Heart right ventricle (tissue), 16 donors: Measurements from ENCODE around the gene CFAP20. TPM values are rescaled to one million over a fixed set of nuclear protein-coding genes. Genes with fewer than 3 reads are reported as not detected.

Experiments
- ATAC-seq, 8 donors: fragments of 200-7000 bp; cut with Tn5 transposase; one replicate each; pipeline ENCODE4 v1.9.1; 2020; ENCODE audit warnings: mild to moderate bottlenecking in 8 of 8, moderate library complexity in 8 of 8, moderate number of reproducible peaks in 1 of 8
- DNase-seq, 2 donors: peaks; one replicate each; pipeline ENCODE4 v3.0.0-alpha.2; 2020
- H3K27ac ChIP-seq, 10 donors: fragments of 200-600 bp; sonication (generic) in 2 of 10; one replicate each; pipeline versions ENCODE4 v1.5.0 to v1.8.0; 2020 to 2022; ENCODE audit warnings: mild to moderate bottlenecking in 3 of 10
- H3K27me3 ChIP-seq, 7 donors: fragments of 200-600 bp; one replicate each; pipeline ENCODE4 v1.8.0; 2021 to 2022; ENCODE audit warnings: mild to moderate bottlenecking in 2 of 7
- H3K36me3 ChIP-seq, 9 donors: fragments of 200-600 bp; sonication (generic) in 1 of 9; one replicate each; pipeline versions ENCODE4 v1.5.0 to v1.8.0; 2020 to 2022; ENCODE audit warnings: mild to moderate bottlenecking in 2 of 9
- H3K4me1 ChIP-seq, 9 donors: fragments of 200-600 bp; sonication (generic) in 1 of 9; one replicate each; pipeline versions ENCODE4 v1.5.0 to v1.8.0; 2020 to 2022; ENCODE audit warnings: mild to moderate bottlenecking in 4 of 9
- H3K4me3 ChIP-seq, 10 donors: fragments of 200-600 bp; sonication (generic) in 2 of 10; one replicate each; pipeline versions ENCODE4 v1.5.0 to v1.8.0; 2020 to 2022; ENCODE audit warnings: mild to moderate bottlenecking in 7 of 10, moderate library complexity in 2 of 10
- H3K9me3 ChIP-seq, 11 donors: fragments of 200-600 bp in 10 of 11; sonication (generic) in 2 of 11; one replicate each; pipeline versions ENCODE4 v1.5.0 to v1.8.0; 2013 to 2022; ENCODE audit warnings: mild to moderate bottlenecking in 2 of 11, control low read depth in 1 of 11, moderate library complexity in 1 of 11
- WGBS, 2 donors: extraction: QIAGEN DNeasy Blood & Tissue Kit; methylation state at CpG; one replicate each; pipeline ENCODE4 v1.1.7; 2013; ENCODE audit warnings: inconsistent platforms in 1 of 2; 5-methylcytosine and 5-hydroxymethylcytosine counted together
- intact Hi-C, 10 donors: fragments of 100-400 bp; cut with DNase I; formaldehyde crosslinking; loops; one replicate each; pipeline versions ENCODE4 v1.11.1 to v1.14.2; 2022
- polyA plus RNA-seq, 2 donors: library from polyadenylated mRNA; stranded (reverse); fragments of 200-250 nt; gene quantifications; one replicate each; pipeline ENCODE4 v1.2.3, GENCODE V29; 2013
- total RNA-seq, 10 donors: library from RNA; stranded (reverse); fragmentation: NEBNext Ultra II Directional in 3 of 10; extraction: Animal tissue kit (Norgen Biotek cat#: 25700) in 3 of 10; gene quantifications; one replicate each; pipeline versions ENCODE4 v1.2.1 to v1.2.4, GENCODE V29; 2021 to 2023
- TF ChIP-seq, protein P1 (sequence below), 9 donors: fragments of 200-600 bp; sonication (generic) in 2 of 9; IDR thresholded peaks; one replicate each; pipeline versions ENCODE4 v1.5.0 to v1.8.0; 2021 to 2022; ENCODE audit warnings: antibody characterized with exemption in 9 of 9, mild to moderate bottlenecking in 5 of 9, moderate library complexity in 1 of 9
- donor health status: Arrhythmogenic right ventricular cardiomyopathy.
- donor health status: ischemic (EF 13 %, LVEDD 7.1; RV severe dilation, severe dysfunction).
- donor health status: healthy with polysubstance abuse.
- donor health status: DM: no; HTN: yes; CAD: no.
- donor health status: DM: no; HTN: no; CAD: no.
- donor health status: ischemic (EF 25% LVEDD 6.9; RV normal size, moderate dysfunction).
- donor health status: ischemic (EF 25% LVEDD 5.7; RV mildly dilated, moderate dysfunction).
- donor health status: healthy.
- donor health status: DM: yes; HTN: yes; CAD: no.
- donor health status: Ischemic cardiomyopathy.
- donor health status: ischemic (EF 35%, LVEDD 5.7; RV mildly dilated, moderate dysfunction).
- donor health status: nonischemic (EF 11% LVEDD 7.7; RV severe dilation, severe dysfunction).
- donor health status: DM: yes; HTN: yes; CAD: no.
- donor health status: PGD.
- donor health status: ischemic (EF 29% LVEDD 5.4; RV normal size, mild dysfunction).
- donor health status: nonischemic (EF 23%, LVEDD 6.1; RV moderate dilation, normal function).

CFAP20 gene
- total and polyA plus RNA-seq, 12 donors: 17.9 to 43.5 (median 34.7) TPM

DNA sequence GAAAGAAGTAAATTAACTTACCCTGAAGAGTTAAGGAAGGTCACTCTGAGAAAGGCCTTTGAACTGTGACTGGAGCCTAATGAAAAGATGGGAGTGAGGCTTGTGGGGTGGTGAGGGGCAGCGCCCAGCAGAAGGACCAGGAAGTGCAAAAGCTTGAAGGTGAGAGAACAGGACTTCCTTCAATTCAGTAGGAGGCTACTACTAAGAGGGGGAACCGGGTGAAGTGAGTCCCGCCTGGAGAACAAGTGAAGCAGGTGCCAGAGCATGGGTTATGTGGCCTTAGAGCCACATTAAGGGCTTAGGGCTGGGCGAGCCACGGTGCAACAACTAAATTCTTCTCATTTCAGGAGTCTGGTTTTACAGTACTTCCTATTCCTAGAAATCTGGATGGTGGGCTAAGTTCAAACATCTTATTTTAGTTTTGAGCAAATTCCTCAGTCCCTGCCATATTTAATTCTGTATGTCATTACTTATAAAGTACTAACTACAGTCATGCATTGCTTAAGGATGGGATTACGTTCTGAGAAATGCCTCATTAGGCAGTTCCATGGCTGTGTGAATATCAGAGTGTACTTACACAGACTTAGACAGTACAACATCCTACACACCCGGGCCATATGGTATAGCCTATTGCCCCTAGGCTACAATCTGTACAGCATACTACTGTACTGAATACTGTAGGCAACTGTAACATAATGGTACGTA, 5.1 kb downstream of the CFAP20 start:
- Histone ChIP-seq H3K27me3 (no peaks in the 10 kb centered on the region), H3K4me3 (no peak overlapping the region), H3K27ac (peak overlapping the region in 3 of 10 donors; percentile 45 to 51 (median 45)), H3K4me1 (peaks cover 29 to 94% (median 81%) of the 10 kb centered on the region in 9 donors), H3K9me3 (no peaks in the 10 kb centered on the region), H3K36me3 (no peaks in the 10 kb centered on the region)
- ATAC-seq (peak in 1 of 8 donors; percentile 6), DNase-seq (no peak)
- TF ChIP-seq, protein P1, sequence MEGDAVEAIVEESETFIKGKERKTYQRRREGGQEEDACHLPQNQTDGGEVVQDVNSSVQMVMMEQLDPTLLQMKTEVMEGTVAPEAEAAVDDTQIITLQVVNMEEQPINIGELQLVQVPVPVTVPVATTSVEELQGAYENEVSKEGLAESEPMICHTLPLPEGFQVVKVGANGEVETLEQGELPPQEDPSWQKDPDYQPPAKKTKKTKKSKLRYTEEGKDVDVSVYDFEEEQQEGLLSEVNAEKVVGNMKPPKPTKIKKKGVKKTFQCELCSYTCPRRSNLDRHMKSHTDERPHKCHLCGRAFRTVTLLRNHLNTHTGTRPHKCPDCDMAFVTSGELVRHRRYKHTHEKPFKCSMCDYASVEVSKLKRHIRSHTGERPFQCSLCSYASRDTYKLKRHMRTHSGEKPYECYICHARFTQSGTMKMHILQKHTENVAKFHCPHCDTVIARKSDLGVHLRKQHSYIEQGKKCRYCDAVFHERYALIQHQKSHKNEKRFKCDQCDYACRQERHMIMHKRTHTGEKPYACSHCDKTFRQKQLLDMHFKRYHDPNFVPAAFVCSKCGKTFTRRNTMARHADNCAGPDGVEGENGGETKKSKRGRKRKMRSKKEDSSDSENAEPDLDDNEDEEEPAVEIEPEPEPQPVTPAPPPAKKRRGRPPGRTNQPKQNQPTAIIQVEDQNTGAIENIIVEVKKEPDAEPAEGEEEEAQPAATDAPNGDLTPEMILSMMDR (IDR thresholded peaks at IDR 0.05): no peak
- WGBS, 2 donors: 40 to 47% methylated on average over 8 of the region's 8 CpGs
- intact Hi-C loops: loop anchor here in 8 of 10 donors (2.0 to 10.0 kb wide), 6 partner anchors 101 to 229 kb away; no protein-coding TSS in a partner anchor

DNA sequence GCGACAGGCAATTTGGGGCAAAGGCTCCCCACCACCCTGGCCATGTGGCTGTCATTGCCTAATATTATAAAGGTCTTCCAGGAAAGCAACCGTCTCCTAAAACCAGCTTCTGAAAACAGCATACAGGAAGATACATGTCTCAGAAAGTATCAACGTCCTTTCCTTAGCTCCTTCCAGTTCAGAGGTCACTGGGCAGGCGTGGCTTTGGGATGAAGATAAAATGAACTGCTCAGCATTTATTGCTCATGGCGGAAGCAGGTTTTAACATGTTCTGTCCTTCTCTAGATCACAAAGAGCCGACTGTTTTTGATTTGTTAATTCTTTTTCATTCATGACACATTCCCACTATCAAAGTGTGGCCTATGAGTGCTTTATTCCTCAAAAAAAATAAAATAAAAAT, 8.0 kb downstream of the CFAP20 start:
- WGBS, 2 donors: 40 to 41% methylated on average over 6 of the region's 6 CpGs
- Histone ChIP-seq H3K36me3 (peaks cover 0 to 8% (median 5%) of the 10 kb centered on the region in 9 donors), H3K27ac (peak overlapping the region in 8 of 10 donors; percentile 37 to 74 (median 60))

DNA sequence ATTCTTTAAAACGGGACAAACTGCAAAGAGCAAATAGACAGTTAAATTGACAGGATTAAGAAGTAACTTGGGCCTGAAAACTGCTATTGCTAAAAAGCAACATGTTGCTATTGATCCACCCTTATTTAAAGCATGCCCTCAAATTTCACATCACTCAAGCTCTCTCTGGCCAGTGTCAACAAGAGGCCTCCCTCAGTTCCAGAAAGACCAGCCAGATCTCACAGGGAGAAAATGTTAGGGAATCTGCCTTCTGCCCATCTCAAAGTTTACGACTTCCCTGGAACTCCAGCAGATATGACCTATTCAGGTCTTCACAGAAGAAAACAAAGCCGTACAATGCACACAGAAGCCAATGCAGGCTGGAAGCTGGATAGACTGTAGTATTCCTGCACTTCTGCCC, 8.9 kb downstream of the CFAP20 start:
- intact Hi-C loops: loop anchor here in 8 of 10 donors (2.0 to 10.0 kb wide), 5 partner anchors 99 to 225 kb away; no protein-coding TSS in a partner anchor
- no peak overlapping the region for H3K4me3 ChIP-seq
- ATAC-seq: no peak
- DNase-seq: no peak
- WGBS, 2 donors: 17 to 34% methylated on average over 3 of the region's 3 CpGs
- TF ChIP-seq, protein P1 (IDR thresholded peaks at IDR 0.05): no peak
- peaks cover 20 to 99% (median 77%) of the 10 kb centered on the region in 9 donors for H3K4me1 ChIP-seq
- peak overlapping the region in 7 of 10 donors; percentile 12 to 74 (median 68) for H3K27ac ChIP-seq
- peaks cover 0 to 16% (median 13%) of the 10 kb centered on the region in 9 donors for H3K36me3 ChIP-seq
- no peaks in the 10 kb centered on the region for H3K27me3 ChIP-seq
- no peaks in the 10 kb centered on the region for H3K9me3 ChIP-seq

More for the DNA sequence above, 8.0 kb downstream of the CFAP20 start:
- TF ChIP-seq, protein P1 (IDR thresholded peaks at IDR 0.05): no peak
- ATAC-seq: no peak
- DNase-seq: no peak
- Histone ChIP-seq H3K4me3 (peak overlapping the region in 1 of 10 donors; percentile 7), H3K27me3 (no peaks in the 10 kb centered on the region), H3K9me3 (no peaks in the 10 kb centered on the region), H3K4me1 (peaks cover 29 to 99% (median 78%) of the 10 kb centered on the region in 9 donors)
- intact Hi-C loops: loop anchor here in 8 of 10 donors (2.0 to 10.0 kb wide), 5 partner anchors 100 to 226 kb away; no protein-coding TSS in a partner anchor

DNA sequence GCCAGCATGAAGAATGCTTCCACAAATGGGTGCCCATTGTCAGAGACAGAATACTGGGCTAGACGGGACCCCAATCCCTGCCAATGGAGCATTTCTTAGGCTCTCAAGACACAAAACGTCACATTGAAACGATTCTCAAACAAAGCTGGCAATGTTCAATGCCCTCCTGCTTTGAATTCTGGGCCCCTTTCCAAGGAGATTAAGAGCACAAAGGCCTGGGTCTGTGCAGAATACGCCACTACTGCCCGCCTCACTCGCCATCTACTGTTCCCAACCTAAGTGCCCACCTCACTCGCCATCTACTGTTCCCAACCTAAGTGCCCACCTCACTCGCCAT, 9.7 kb downstream of the CFAP20 start:
- TF ChIP-seq, protein P1 (IDR thresholded peaks at IDR 0.05): no peak
- 43 to 57% methylated on average over 8 of the region's 8 CpGs for WGBS, 2 donors
- H3K4me1 ChIP-seq: peaks cover 20 to 99% (median 73%) of the 10 kb centered on the region in 9 donors
- H3K4me3 ChIP-seq: no peak overlapping the region
- DNase-seq (no peak), ATAC-seq (peak in 7 of 8 donors; percentile 8 to 34 (median 20))
- intact Hi-C loops: loop anchor here in 1 of 10 donors (5.0 kb wide), 1 partner anchor 37 kb away; no protein-coding TSS in a partner anchor
- peak overlapping the region in 8 of 10 donors; percentile 9 to 74 (median 54) for H3K27ac ChIP-seq
- no peaks in the 10 kb centered on the region for H3K9me3 ChIP-seq
- H3K36me3 ChIP-seq: peaks cover 0 to 23% (median 20%) of the 10 kb centered on the region in 9 donors
- no peaks in the 10 kb centered on the region for H3K27me3 ChIP-seq
